ENCODE results near the gene ACAA2. TPM values are rescaled to one million over a fixed set of nuclear protein-coding genes. Genes with fewer than 3 reads are reported as not detected.
A peak's percentile ranks its signal among the peaks of the same experiment; 100 is the strongest.

ACAA2 gene
- total and polyA plus RNA-seq, 2 of the 8 experiments (the other 6 are each of a cell fraction or from before 2014, with no cell fraction given) = 63.4 to 151 TPM

- no peak overlapping the region for H2BK20ac ChIP-seq (ENCODE audit: low read length)
- no peak for TF ChIP-seq RBBP5 (IDR thresholded peaks at IDR 0.05; ENCODE audit: borderline replicate concordance, low read depth, low read length)
- TF ChIP-seq ASH2L (IDR thresholded peaks at IDR 0.05; ENCODE audit: low read length) = no peak
- no peak for TF ChIP-seq PHF8 (conservative IDR thresholded peaks at IDR 0.05; ENCODE audit: low read depth, low read length)
- TF ChIP-seq TBP (IDR thresholded peaks at IDR 0.05; ENCODE audit: low read depth, low read length) = no peak
- no peak for TF ChIP-seq TAF1 (IDR thresholded peaks at IDR 0.05; ENCODE audit: low read depth, low read length)
- no peak for TF ChIP-seq KDM4A (IDR thresholded peaks at IDR 0.05; ENCODE audit: low read depth, low read length, severe bottlenecking)
- TF ChIP-seq CEBPB (IDR thresholded peaks at IDR 0.05; ENCODE audit: low read depth, low read length) = no peak
- no peak for TF ChIP-seq POU5F1 (IDR thresholded peaks at IDR 0.05; ENCODE audit: low read depth, low read length)
- TF ChIP-seq CHD1 (IDR thresholded peaks at IDR 0.05; ENCODE audit: low read depth, low read length) = no peak
- no peak for TF ChIP-seq KDM1A (IDR thresholded peaks at IDR 0.05; ENCODE audit: borderline replicate concordance, low read length)
- no peak for TF ChIP-seq ATF3 (IDR thresholded peaks at IDR 0.05; ENCODE audit: insufficient read depth, low read depth, low read length)
- no peak for TF ChIP-seq ZNF274 (IDR thresholded peaks at IDR 0.05; ENCODE audit: borderline replicate concordance, extremely low read depth, low read length)
- no peak for TF ChIP-seq YY1 (IDR thresholded peaks at IDR 0.05; ENCODE audit: low read depth, low read length)
Observed at GRCh38 chr18:49842656-49843055, 29.3 kb upstream of the ACAA2 start.

More at GRCh38 chr18:49842656-49843055, 29.3 kb upstream of the ACAA2 start:
- Histone ChIP-seq H3K9ac (replicated peaks in 1 of 4; ENCODE audit: extremely low read depth in 1 of 4, low read depth in 3 of 4, low read length in 3 of 4) (no peak overlapping the region), H3K4me1 (replicated peaks in 1 of 4; ENCODE audit: control insufficient read depth in 3 of 4, insufficient read depth in 4 of 4, low read length in 3 of 4) (peaks cover 0 to 14% (median 6%) of the 10 kb centered on the region in 4 experiments; a peak in 5 of 7 replicates), H2AFZ (ENCODE audit: low read length) (no peak overlapping the region), H2BK12ac (ENCODE audit: low read depth, low read length) (no peak overlapping the region), H4K91ac (replicated peaks; ENCODE audit: insufficient read length, low read length) (no peak overlapping the region), H3K36me3 (ENCODE audit: control insufficient read depth in 2 of 4, insufficient read depth in 4 of 4, low read length in 3 of 4) (no peaks in the 10 kb centered on the region; a peak in 1 of 8 replicates), H3K4me3 (ENCODE audit: extremely low read depth in 1 of 4, insufficient read depth in 2 of 4, low read depth in 3 of 4, low read length in 4 of 4) (no peak overlapping the region), H3K9me3 (ENCODE audit: insufficient read depth in 2 of 2, low read depth in 1 of 2, low read length in 1 of 2) (no peaks in the 10 kb centered on the region), H4K5ac (ENCODE audit: insufficient read length, low read depth, low read length) (no peak overlapping the region), H2BK5ac (ENCODE audit: low read depth, low read length) (no peak overlapping the region), H2BK120ac (replicated peaks; ENCODE audit: low read depth, low read length) (no peak overlapping the region), H3K23ac (ENCODE audit: insufficient read length) (no peak overlapping the region), H3K27me3 (replicated peaks in 1 of 4; ENCODE audit: control insufficient read depth in 3 of 4, extremely low read depth in 1 of 4, insufficient read depth in 3 of 4, low read length in 3 of 4) (no peaks in the 10 kb centered on the region), H3K18ac (ENCODE audit: extremely low read depth, low read length) (peak overlapping the region; percentile 20; the same call in 1 of the 2 replicates), H3K14ac (ENCODE audit: insufficient read length) (no peak overlapping the region), H4K20me1 (replicated peaks in 1 of 2; ENCODE audit: control insufficient read depth in 1 of 2, insufficient read depth in 2 of 2, low read length in 2 of 2) (no peaks in the 10 kb centered on the region), H3K56ac (replicated peaks; ENCODE audit: insufficient read length, low read depth, low read length) (no peak overlapping the region), H2AK5ac (ENCODE audit: low read depth, low read length) (no peak overlapping the region), H3K27ac (ENCODE audit: low read depth, low read length) (no peak overlapping the region), H3K79me2 (ENCODE audit: control insufficient read depth in 1 of 2, insufficient read depth in 2 of 2, low read length in 2 of 2) (no peaks in the 10 kb centered on the region), H3K23me2 (ENCODE audit: low read depth, low read length) (no peaks in the 10 kb centered on the region; the same call in 1 of the 2 replicates), H3K79me1 (ENCODE audit: low read depth, low read length) (no peaks in the 10 kb centered on the region), H2BK15ac (ENCODE audit: low read length) (no peak overlapping the region), H3K4ac (replicated peaks; ENCODE audit: insufficient read length, low read depth, low read length) (no peak overlapping the region), H3K4me2 (ENCODE audit: insufficient read depth in 1 of 2, low read depth in 2 of 2, low read length in 2 of 2) (no peak overlapping the region), H4K8ac (ENCODE audit: extremely low read depth, insufficient read depth, low read length) (no peak overlapping the region; the same call in 1 of the 2 replicates)
- CTCF ChIA-PET (ENCODE audit: partially characterized antibody) = interaction anchor here (0.6 to 14.2 kb wide), 2 partner anchors 17 to 49 kb away, joined by 3 to 157 read pairs; no protein-coding TSS in a partner anchor
- WGBS, 2 experiments (ENCODE audit: extremely low coverage in 1 of 2, insufficient coverage in 1 of 2, insufficient read length in 1 of 2, insufficient replicate concordance in 2 of 2, low coverage in 1 of 2, low lambda C conversion rate in 2 of 2, missing lambda C conversion rate in 1 of 2) = 92% methylated on average over 4 of the region's 4 CpGs; no CpG with 5 or more reads in 1 of the 2 experiments
- DNase-seq (ENCODE audit: low read depth in 1 of 2, low spot score in 2 of 2) (no peak), FAIRE-seq (no peak)
- POLR2A ChIA-PET (ENCODE audit: partially characterized antibody) = no interaction called here
